Activated CD4-positive, CD25-positive, alpha-beta regulatory T cell treated with anti-CD3 and anti-CD28 coated beads, Interleukin-2, amount 50 U/mL, for 16 hours (primary cell): ENCODE results near the gene GPRIN3.
"Not testable (repeated sequence)": the region's sequence is repeated elsewhere in the genome, so short reads cannot be mapped to it uniquely, and the experiment has no call there.

Experiments used
- DNase-seq: peaks from one replicate; pipeline ENCODE4 v3.0.0-alpha.2; 2020; ENCODE audit warnings: low read depth, low spot score

The GPRIN3 gene

GRCh38 chr4:89216866-89217265, 90.7 kb downstream of the GPRIN3 start:
- DNase-seq = no peak

- DNase-seq = no peak
Measured at GRCh38 chr4:89216422-89216821, 91.2 kb downstream of the GPRIN3 start.

DNA sequence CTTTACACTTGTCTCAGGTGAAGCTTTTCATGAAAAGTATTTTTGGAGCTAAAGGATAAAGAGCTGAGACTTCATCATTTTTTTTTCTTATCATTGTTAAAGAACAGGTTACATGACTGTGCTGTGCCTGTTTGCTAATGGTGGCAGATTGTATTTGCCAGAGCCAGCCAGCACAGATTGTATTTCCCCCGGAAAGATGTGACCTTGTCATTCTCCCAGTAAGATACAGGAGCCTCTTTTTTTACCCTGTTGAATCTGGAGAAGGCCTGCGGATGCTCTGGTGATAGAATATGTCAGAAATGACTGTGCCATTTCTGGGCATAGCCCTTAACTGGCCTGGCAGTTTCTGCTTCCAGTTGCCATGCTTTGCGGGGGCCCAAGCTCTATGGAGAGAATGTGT, 91.9 kb downstream of the GPRIN3 start:
- DNase-seq = no peak

DNA sequence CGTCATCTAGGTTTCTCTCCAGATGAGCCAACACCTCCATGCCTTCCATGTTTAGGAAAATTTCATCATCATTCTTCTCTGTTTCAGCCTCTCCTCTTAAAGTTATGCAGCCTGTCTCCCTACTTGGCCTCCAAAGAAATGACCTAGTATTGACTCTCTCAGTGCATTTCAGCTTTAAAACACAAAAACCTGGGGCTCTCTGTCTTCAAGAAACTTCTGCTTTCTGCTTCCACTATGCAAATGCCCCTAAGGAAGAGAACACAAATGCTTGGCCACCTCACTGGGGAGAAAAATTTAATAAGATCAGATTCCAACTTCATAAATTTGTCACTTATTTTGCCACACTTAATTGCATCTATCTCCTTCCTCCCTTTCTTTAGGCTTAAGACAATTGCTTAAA, 93.3 kb downstream of the GPRIN3 start:
- no peak for DNase-seq

DNA sequence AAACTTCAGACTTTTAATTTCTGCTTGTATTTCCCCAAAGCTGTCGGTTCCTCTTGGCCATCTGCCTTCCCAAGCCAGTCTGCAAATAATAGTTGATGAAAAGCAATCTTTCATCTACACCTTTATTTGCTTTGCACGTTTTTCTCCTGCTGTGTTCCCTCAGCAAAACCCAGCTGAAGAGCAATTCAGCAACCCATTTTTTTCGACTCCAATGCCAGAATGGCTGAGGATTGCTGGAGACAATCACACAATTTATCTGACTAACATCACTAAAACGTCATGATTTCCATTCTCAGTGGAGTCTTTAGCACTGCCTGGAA, 94.3 kb downstream of the GPRIN3 start:
- no peak for DNase-seq

GRCh38 chr4:89212666-89213381, 94.8 kb downstream of the GPRIN3 start:
- no peak for DNase-seq

- DNase-seq = no peak
Measured at GRCh38 chr4:89204624-89205023, 103.0 kb downstream of the GPRIN3 start.

GRCh38 chr4:89203902-89204301, 103.7 kb downstream of the GPRIN3 start:
- no peak for DNase-seq

DNA sequence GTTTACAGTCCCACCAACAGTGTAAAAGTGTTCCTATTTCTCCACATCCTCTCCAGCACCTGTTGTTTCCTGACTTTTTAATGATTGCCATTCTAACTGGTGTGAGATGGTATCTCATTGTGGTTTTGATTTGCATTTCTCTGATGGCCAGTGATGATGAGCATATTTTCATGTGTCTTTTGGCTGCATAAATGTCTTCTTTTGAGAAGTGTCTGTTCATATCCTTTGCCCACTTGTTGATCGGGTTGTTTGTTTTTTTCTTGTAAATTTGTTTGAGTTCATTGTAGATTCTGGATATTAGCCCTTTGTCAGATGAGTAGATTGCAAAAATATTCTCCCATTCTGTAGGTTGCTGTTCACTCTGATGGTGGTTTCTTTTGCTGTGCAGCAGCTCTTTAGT, 108.2 kb downstream of the GPRIN3 start:
- DNase-seq = not testable (repeated sequence)

DNA sequence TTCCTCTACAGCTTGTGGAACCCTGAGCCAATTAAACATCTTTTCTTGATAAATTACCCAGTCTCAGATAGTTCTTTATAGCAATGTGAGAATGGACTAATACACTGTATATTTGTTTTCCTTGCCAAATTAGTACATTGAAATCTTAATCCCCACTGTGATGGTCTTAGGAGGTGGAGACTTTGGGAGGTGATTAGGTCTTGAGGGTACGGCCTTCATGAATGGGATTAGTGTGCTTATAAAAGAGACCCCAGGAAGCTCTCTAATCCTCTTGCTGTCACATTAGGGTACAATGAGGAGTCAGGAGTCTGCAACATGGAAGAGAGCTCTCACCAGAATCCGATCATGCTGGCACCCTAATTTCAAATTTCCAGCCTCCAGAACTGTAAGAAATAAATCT, 109.7 kb downstream of the GPRIN3 start:
- DNase-seq = no peak

- DNase-seq = no peak
Measured at GRCh38 chr4:89196745-89197144, 110.9 kb downstream of the GPRIN3 start.

DNA sequence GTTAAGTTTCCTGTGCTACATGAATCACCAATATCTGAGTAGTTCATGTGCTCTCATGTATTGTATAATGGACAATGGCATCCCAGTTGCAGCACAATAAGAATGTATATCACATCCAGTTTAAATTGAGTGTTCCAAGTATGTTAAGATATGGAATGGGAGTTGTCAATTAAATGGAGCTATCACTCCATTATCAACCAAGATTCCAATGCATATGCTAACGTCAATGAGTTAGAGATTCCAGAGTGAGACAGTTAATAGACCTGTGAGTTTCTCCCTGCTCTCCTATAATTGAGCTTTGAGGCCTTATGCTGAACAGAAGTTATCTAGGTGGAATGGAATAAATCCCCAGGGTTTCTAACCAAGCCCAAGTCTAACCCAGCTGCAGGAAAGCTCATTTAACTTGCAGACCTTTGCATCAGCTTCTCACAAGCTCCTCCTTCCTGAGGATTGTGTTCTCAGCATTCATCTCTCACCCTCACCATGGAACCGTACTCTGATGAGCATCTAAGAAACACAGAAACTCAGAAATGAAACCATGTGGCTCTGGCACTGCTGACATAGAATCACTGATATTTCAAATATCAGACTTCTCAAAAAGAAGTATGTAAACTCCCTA, 111.4 kb downstream of the GPRIN3 start:
- no peak for DNase-seq

- no peak for DNase-seq
Measured at GRCh38 chr4:89193843-89194242, 113.8 kb downstream of the GPRIN3 start.
